Neural progenitor cell (in vitro differentiated cells): ENCODE results near the gene EID1.

Experiments
- EZH2 ChIP-seq: fragments of 200-600 bp; sonication (generic); IDR thresholded peaks from 2 replicates; pipeline ENCODE4 v1.6.1; 2017; ENCODE audit warnings: antibody characterized with exemption, mild to moderate bottlenecking, moderate library complexity
- TF ChIP-seq, protein P1 (sequence below): fragments of 200-600 bp; sonication (generic); IDR thresholded peaks from 2 replicates; pipeline ENCODE4 v1.5.1; 2017; ENCODE audit warnings: antibody characterized with exemption, mild to moderate bottlenecking

DNA sequence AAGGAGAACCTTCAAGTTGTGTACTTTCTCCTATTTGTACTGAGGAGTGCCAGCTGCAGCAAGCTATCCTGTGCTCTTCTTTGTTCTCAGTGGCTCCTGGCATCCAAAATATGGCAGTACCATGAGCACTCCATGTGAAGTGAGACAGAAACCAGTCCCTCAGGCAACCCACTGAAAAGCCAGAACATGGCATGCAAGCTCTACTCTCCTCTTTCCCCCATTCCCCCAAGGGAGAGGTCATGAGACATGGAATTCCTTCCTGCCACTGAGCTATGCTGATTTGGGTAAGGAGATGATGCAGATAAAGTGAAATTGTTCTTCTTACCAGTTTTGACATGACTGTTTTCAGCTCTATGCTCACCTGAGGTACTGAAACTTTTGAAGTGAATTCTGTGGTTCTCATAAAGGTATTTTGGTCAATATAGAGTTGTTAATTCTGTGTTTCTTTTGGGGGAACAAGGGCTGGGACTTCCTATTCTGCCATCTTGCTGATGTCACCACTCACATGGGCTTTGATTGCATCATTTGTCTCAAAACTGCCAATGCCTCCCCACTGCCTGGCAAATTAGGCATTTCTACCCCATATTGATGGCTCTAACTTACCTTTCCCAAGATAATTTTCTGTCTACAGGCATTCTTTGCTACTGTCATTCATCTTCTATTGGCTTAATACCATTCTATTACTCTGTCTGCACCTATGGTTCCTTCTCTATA, 44.3 kb upstream of the EID1 start:
- TF ChIP-seq, protein P1, sequence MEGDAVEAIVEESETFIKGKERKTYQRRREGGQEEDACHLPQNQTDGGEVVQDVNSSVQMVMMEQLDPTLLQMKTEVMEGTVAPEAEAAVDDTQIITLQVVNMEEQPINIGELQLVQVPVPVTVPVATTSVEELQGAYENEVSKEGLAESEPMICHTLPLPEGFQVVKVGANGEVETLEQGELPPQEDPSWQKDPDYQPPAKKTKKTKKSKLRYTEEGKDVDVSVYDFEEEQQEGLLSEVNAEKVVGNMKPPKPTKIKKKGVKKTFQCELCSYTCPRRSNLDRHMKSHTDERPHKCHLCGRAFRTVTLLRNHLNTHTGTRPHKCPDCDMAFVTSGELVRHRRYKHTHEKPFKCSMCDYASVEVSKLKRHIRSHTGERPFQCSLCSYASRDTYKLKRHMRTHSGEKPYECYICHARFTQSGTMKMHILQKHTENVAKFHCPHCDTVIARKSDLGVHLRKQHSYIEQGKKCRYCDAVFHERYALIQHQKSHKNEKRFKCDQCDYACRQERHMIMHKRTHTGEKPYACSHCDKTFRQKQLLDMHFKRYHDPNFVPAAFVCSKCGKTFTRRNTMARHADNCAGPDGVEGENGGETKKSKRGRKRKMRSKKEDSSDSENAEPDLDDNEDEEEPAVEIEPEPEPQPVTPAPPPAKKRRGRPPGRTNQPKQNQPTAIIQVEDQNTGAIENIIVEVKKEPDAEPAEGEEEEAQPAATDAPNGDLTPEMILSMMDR = no peak
- TF ChIP-seq EZH2 = no peak
